GM10266 (cell line): Measurements from ENCODE around the gene DELE1.

ENCODE experiments used
- DNase-seq: peaks from one replicate; pipeline ENCODE4 v3.0.0; 2012; ENCODE audit errors: extremely low spot score
- CTCF ChIP-seq: IDR thresholded peaks from 2 replicates; pipeline ENCODE4 v1.5.1; 2012; ENCODE audit warnings: mild to moderate bottlenecking, low read depth; ENCODE audit not compliant: control insufficient read depth, insufficient read depth; ENCODE audit errors: missing control alignments

The DELE1 gene

GRCh38 chr5:141923448-141924313 lies at the start of gene DELE1:
TSS of gene DELE1 (plus strand) at chr5:141923871. CDS start at chr5:141923942, 71 bp downstream.
- DNase-seq, result peak; percentile 92
- no peak for TF ChIP-seq CTCF

- TF ChIP-seq CTCF, result no peak
- no peak for DNase-seq
Measured at GRCh38 chr5:141873933-141874261, 49.8 kb upstream of the DELE1 start.

GRCh38 chr5:141874262-141874964 lies 49.3 kb upstream of the DELE1 start:
- no peak for TF ChIP-seq CTCF
- no peak for DNase-seq

GRCh38 chr5:141875022-141875740 lies 48.5 kb upstream of the DELE1 start:
- TF ChIP-seq CTCF, result no peak
- DNase-seq, result no peak

- no peak for DNase-seq
- no peak for TF ChIP-seq CTCF
Measured at GRCh38 chr5:141875795-141876627, 47.7 kb upstream of the DELE1 start.

- TF ChIP-seq CTCF, result no peak
- DNase-seq, result no peak
Measured at GRCh38 chr5:141876628-141877355, 46.9 kb upstream of the DELE1 start.
